Esophagus muscularis mucosa (tissue), 4 donors: ENCODE results near the gene NKX3-2. TPM values are rescaled to one million over a fixed set of nuclear protein-coding genes. Genes with fewer than 3 reads are reported as not detected.
A peak's percentile ranks its signal among the peaks of the same experiment; 100 is the strongest.

Source experiments
- DNase-seq: peaks from one replicate; pipeline ENCODE4 v3.0.0-alpha.2; 2017; ENCODE audit errors: extremely low spot score
- H3K27ac ChIP-seq, 4 donors: fragments of 200-600 bp; sonication (generic); replicated peaks in 1 of 4; 1 replicate in 3 of 4; 2 replicates in 1 of 4; pipeline ENCODE4 v1.5.1; 2016 to 2019; ENCODE audit warnings: mild to moderate bottlenecking in 1 of 4
- H3K27me3 ChIP-seq, 4 donors: fragments of 200-600 bp; sonication (generic); one replicate each; pipeline versions ENCODE4 v1.5.1 to v1.6.0; 2016 to 2019
- H3K36me3 ChIP-seq, 4 donors: fragments of 200-600 bp; sonication (generic); one replicate each; pipeline ENCODE4 v1.5.1; 2016 to 2019
- H3K4me1 ChIP-seq, 4 donors: fragments of 200-600 bp; sonication (generic); one replicate each; pipeline ENCODE4 v1.5.1; 2016 to 2019
- H3K4me3 ChIP-seq, 4 donors: fragments of 200-600 bp; sonication (generic); 1 replicate in 2 of 4; 2 replicates in 2 of 4; pipeline ENCODE4 v1.5.1; 2016 to 2019; ENCODE audit warnings: mild to moderate bottlenecking in 4 of 4, moderate library complexity in 1 of 4
- H3K9me3 ChIP-seq, 4 donors: fragments of 200-600 bp; sonication (generic); 1 replicate in 3 of 4; 2 replicates in 1 of 4; pipeline ENCODE4 v1.5.1; 2016 to 2019
- CTCF ChIP-seq, 3 experiments: fragments of 200-600 bp in 2 of 3; fragments of 450-650 bp in 1 of 3; sonication (generic) in 2 of 3; IDR thresholded peaks; one replicate each; pipeline ENCODE4 v1.5.1; 2017 to 2019; ENCODE audit warnings: antibody characterized with exemption in 3 of 3, mild to moderate bottlenecking in 2 of 3, moderate library complexity in 1 of 3
- EP300 ChIP-seq: sonication (generic); formaldehyde crosslinking; IDR thresholded peaks from one replicate; pipeline ENCODE4 v1.6.1; 2017; ENCODE audit warnings: antibody characterized with exemption
- POLR2A ChIP-seq: fragments of 450-650 bp; IDR thresholded peaks from one replicate; pipeline ENCODE4 v1.6.1; 2017; ENCODE audit warnings: antibody characterized with exemption, moderate library complexity, mild to moderate bottlenecking, low read depth
- POLR2AphosphoS5 ChIP-seq, 2 donors: sonication (generic); formaldehyde crosslinking; IDR thresholded peaks; one replicate each; pipeline ENCODE4 v1.6.1; 2017; ENCODE audit warnings: antibody characterized with exemption in 2 of 2
- WGBS: methylation state at CpG from one replicate; pipeline ENCODE4 v1.1.5; 2018; 5-methylcytosine and 5-hydroxymethylcytosine counted together
- intact Hi-C: fragments of 100-400 bp; cut with DNase I; formaldehyde crosslinking; loops from one replicate; pipeline ENCODE4 v1.15.1; 2023
- total RNA-seq, 4 donors: library from RNA; depleted of rRNA; stranded (reverse); fragments of >200 nt; gene quantifications; one replicate each; pipeline versions ENCODE4 v1.1.0 to v1.2.1, GENCODE V29; 2016

Gene NKX3-2
- total RNA-seq, 4 donors from 2014 or later: 1.2 to 7.0 (median 4.7) TPM

GRCh38 chr4:13523591-13524503 lies 20.5 kb downstream of the NKX3-2 start:
- H3K9me3 ChIP-seq: peaks cover 0 to 20% (median 18%) of the 10 kb centered on the region in 4 donors
- peak overlapping the region in 1 of 4 donors; percentile 5 for H3K4me3 ChIP-seq
- TF ChIP-seq CTCF (IDR thresholded peaks at IDR 0.05): no peak
- no peak for TF ChIP-seq EP300
- TF ChIP-seq POLR2A: no peak
- no peak for TF ChIP-seq POLR2AphosphoS5 (IDR thresholded peaks at IDR 0.05)
- WGBS: 17% methylated on average over 34 of the region's 59 CpGs
- no peak for DNase-seq
- no peak overlapping the region for H3K27ac ChIP-seq
- intact Hi-C loops: no loop called here
- peaks cover 3 to 87% (median 61%) of the 10 kb centered on the region in 4 donors for H3K27me3 ChIP-seq
- H3K4me1 ChIP-seq: peaks cover 6 to 37% (median 27%) of the 10 kb centered on the region in 4 donors
- H3K36me3 ChIP-seq: no peaks in the 10 kb centered on the region

- WGBS: 32% methylated on average over 10 of the region's 17 CpGs
- intact Hi-C loops: no loop called here
- Histone ChIP-seq H3K4me1 (peaks cover 6 to 29% (median 20%) of the 10 kb centered on the region in 4 donors), H3K27ac (no peak overlapping the region), H3K9me3 (peaks cover 0 to 20% (median 18%) of the 10 kb centered on the region in 4 donors), H3K4me3 (no peak overlapping the region), H3K36me3 (no peaks in the 10 kb centered on the region), H3K27me3 (peaks cover 3 to 82% (median 54%) of the 10 kb centered on the region in 4 donors)
- no peak for TF ChIP-seq POLR2AphosphoS5 (IDR thresholded peaks at IDR 0.05)
- TF ChIP-seq EP300: no peak
- TF ChIP-seq POLR2A: no peak
- TF ChIP-seq CTCF (IDR thresholded peaks at IDR 0.05): no peak
- DNase-seq: no peak
Measured at GRCh38 chr4:13523105-13523477, 21.2 kb downstream of the NKX3-2 start.

GRCh38 chr4:13522282-13523104 lies 21.8 kb downstream of the NKX3-2 start:
- Histone ChIP-seq H3K4me3 (peak overlapping the region in 1 of 4 donors; percentile 4), H3K27ac (no peak overlapping the region), H3K4me1 (peaks cover 1 to 24% (median 14%) of the 10 kb centered on the region in 4 donors), H3K36me3 (no peaks in the 10 kb centered on the region), H3K9me3 (peaks cover 0 to 20% (median 18%) of the 10 kb centered on the region in 4 donors), H3K27me3 (peaks cover 3 to 76% (median 48%) of the 10 kb centered on the region in 4 donors)
- TF ChIP-seq POLR2AphosphoS5 (IDR thresholded peaks at IDR 0.05) (no peak), CTCF (IDR thresholded peaks at IDR 0.05) (no peak), EP300 (no peak), POLR2A (no peak)
- intact Hi-C loops: no loop called here
- no peak for DNase-seq
- 18% methylated on average over 15 of the region's 49 CpGs for WGBS

- peaks cover 3 to 62% (median 39%) of the 10 kb centered on the region in 4 donors for H3K27me3 ChIP-seq
Measured at GRCh38 chr4:13521047-13521446, 23.3 kb downstream of the NKX3-2 start.

More at GRCh38 chr4:13521047-13521446, 23.3 kb downstream of the NKX3-2 start:
- H3K27ac ChIP-seq: no peak overlapping the region
- peaks cover 0 to 20% (median 13%) of the 10 kb centered on the region in 4 donors for H3K4me1 ChIP-seq
- DNase-seq: no peak
- no peak for TF ChIP-seq POLR2AphosphoS5 (IDR thresholded peaks at IDR 0.05)
- no peak for TF ChIP-seq CTCF (IDR thresholded peaks at IDR 0.05)
- no peak for TF ChIP-seq EP300
- no peak for TF ChIP-seq POLR2A
- H3K9me3 ChIP-seq: peaks cover 0 to 20% (median 18%) of the 10 kb centered on the region in 4 donors
- intact Hi-C loops: no loop called here
- H3K36me3 ChIP-seq: no peaks in the 10 kb centered on the region
- H3K4me3 ChIP-seq: no peak overlapping the region
- WGBS: 78% methylated on average over 2 of the region's 2 CpGs
